AG09319 (cell line): ENCODE measurements around the gene MT1B.

ENCODE experiments used
- DNase-seq: peaks from one replicate; pipeline ENCODE4 v3.0.0-alpha.2; 2010; ENCODE audit warnings: low read depth; ENCODE audit errors: extremely low read depth
- CTCF ChIP-seq: IDR thresholded peaks from 2 replicates; pipeline ENCODE4 v1.5.1; 2011; ENCODE audit warnings: low read depth, mild to moderate bottlenecking, inconsistent platforms, low read length, moderate library complexity

The MT1B gene

GRCh38 chr16:56651586-56651985 lies at the start of gene MT1B:
TSS of gene MT1B (plus strand) at chr16:56651886. CDS start at chr16:56651954, 68 bp downstream.
- no peak for TF ChIP-seq CTCF
- no peak for DNase-seq

- no peak for DNase-seq
Observed at GRCh38 chr16:56603589-56603988, 48.1 kb upstream of the MT1B start.

GRCh38 chr16:56604966-56605365 lies 46.7 kb upstream of the MT1B start:
- TF ChIP-seq CTCF, result no peak
- DNase-seq, result no peak

More at GRCh38 chr16:56603589-56603988, 48.1 kb upstream of the MT1B start:
- TF ChIP-seq CTCF, result peak; percentile 35

GRCh38 chr16:56605475-56605874 lies 46.2 kb upstream of the MT1B start:
- TF ChIP-seq CTCF, result no peak
- no peak for DNase-seq

- DNase-seq, result no peak
- no peak for TF ChIP-seq CTCF
Observed at GRCh38 chr16:56606071-56606475, 45.6 kb upstream of the MT1B start.

GRCh38 chr16:56606476-56607108 lies 45.1 kb upstream of the MT1B start:
- DNase-seq, result no peak
- TF ChIP-seq CTCF, result no peak

GRCh38 chr16:56607109-56607618 lies 44.5 kb upstream of the MT1B start:
- peak; percentile 90 for DNase-seq
- TF ChIP-seq CTCF, result no peak
